Kidney (tissue), 14 donors: ENCODE results near the gene AP3B2. TPM values are rescaled to one million over a fixed set of nuclear protein-coding genes. Genes with fewer than 3 reads are reported as not detected.
"Not testable (repeated sequence)": the region's sequence is repeated elsewhere in the genome, so short reads cannot be mapped to it uniquely, and the experiment has no call there.

ENCODE experiments used
- DNase-seq, 5 donors: peaks; one replicate each; pipeline ENCODE4 v3.0.0-alpha.2; 2013 to 2020
- FAIRE-seq: peaks from 2 replicates; lab custom pipeline; 2012; peaks lifted over from hg19 to GRCh38; lab: Jason Lieb, UNC
- H3K27ac ChIP-seq, 2 donors: one replicate each; pipeline ENCODE4 v1.7.0; 2013; ENCODE audit warnings: low read depth in 2 of 2, low read length in 2 of 2, inconsistent platforms in 1 of 2
- H3K27me3 ChIP-seq: one replicate; pipeline ENCODE4 v1.7.1; 2013; ENCODE audit warnings: low read length, inconsistent platforms; ENCODE audit not compliant: control insufficient read depth, insufficient read depth
- H3K36me3 ChIP-seq, 3 donors: one replicate each; pipeline versions ENCODE4 v1.7.0 to v1.7.1; 2013; ENCODE audit warnings: low read length in 3 of 3, control low read depth in 1 of 3, inconsistent platforms in 1 of 3; ENCODE audit not compliant: insufficient read depth in 3 of 3, control insufficient read depth in 2 of 3
- H3K4me1 ChIP-seq, 3 donors: one replicate each; pipeline versions ENCODE4 v1.7.0 to v1.7.1; 2013; ENCODE audit warnings: low read length in 3 of 3, inconsistent platforms in 1 of 3, low read depth in 1 of 3; ENCODE audit not compliant: control insufficient read depth in 2 of 3, insufficient read depth in 2 of 3
- H3K4me3 ChIP-seq, 3 donors: one replicate each; pipeline versions ENCODE4 v1.7.0 to v1.8.1; 2013; ENCODE audit warnings: low read length in 3 of 3, control low read depth in 1 of 3, inconsistent platforms in 1 of 3
- H3K9ac ChIP-seq, 3 donors: one replicate each; pipeline versions ENCODE4 v1.7.0 to v1.7.1; 2013; ENCODE audit warnings: low read length in 3 of 3, control low read depth in 1 of 3, inconsistent platforms in 1 of 3
- H3K9me3 ChIP-seq, 3 donors: one replicate each; pipeline versions ENCODE4 v1.7.0 to v1.7.1; 2013; ENCODE audit warnings: low read length in 3 of 3, control low read depth in 1 of 3, inconsistent platforms in 1 of 3; ENCODE audit not compliant: control insufficient read depth in 2 of 3, insufficient read depth in 1 of 3
- CTCF ChIP-seq: IDR thresholded peaks from 3 replicates; pipeline ENCODE4 v1.5.1; 2012; ENCODE audit warnings: mild to moderate bottlenecking, moderate library complexity, borderline replicate concordance; ENCODE audit not compliant: insufficient read depth; ENCODE audit errors: extremely low read depth
- intact Hi-C: fragments of 100-400 bp; cut with DNase I; formaldehyde crosslinking; loops from one replicate; pipeline ENCODE4 v1.11.1; 2022
- polyA plus RNA-seq: library from polyadenylated mRNA; stranded (reverse); fragments of 350-450 nt; fragmentation: Illumina TruSeq; extraction: RNeasy Lipid Tissue Mini Kit (QIAGEN cat#74804); gene quantifications from one replicate; pipeline ENCODE4 v1.2.3, GENCODE V29; 2014; ENCODE audit warnings: low read depth, low replicate concordance; ENCODE audit not compliant: insufficient read depth
- total RNA-seq: library from RNA; stranded (reverse); fragmentation: NEBNext Ultra II Directional; extraction: Animal tissue kit (Norgen Biotek cat#: 25700); gene quantifications from one replicate; pipeline ENCODE4 v1.2.1, GENCODE V29; 2021
- donor health status: control.
- donor health status: control.
- donor health status: control.
- donor health status: control.
- donor health status: control.
- donor health status: DM: yes; HTN: yes; CAD: no.
- donor health status: Normal renal cell carcinoma (clear cell type).

The AP3B2 gene
- total and polyA plus RNA-seq, 2 donors from 2014 or later = 1.8 to 4.7 TPM

GRCh38 chr15:82712036-82712435, 2.4 kb upstream of the AP3B2 start:
- Histone ChIP-seq H3K9ac (no peak overlapping the region), H3K4me3 (no peak overlapping the region), H3K27ac (no peak overlapping the region), H3K4me1 (peaks cover 0 to 10% (median 0%) of the 10 kb centered on the region in 3 donors), H3K27me3 (no peaks in the 10 kb centered on the region), H3K36me3 (no peaks in the 10 kb centered on the region), H3K9me3 (no peaks in the 10 kb centered on the region)
- intact Hi-C loops = no loop called here
- FAIRE-seq = no peak
- no peak for DNase-seq
- no peak for TF ChIP-seq CTCF

GRCh38 chr15:82710926-82711490, 1.3 kb upstream of the AP3B2 start:
- H3K27ac ChIP-seq = no peak overlapping the region
- no peaks in the 10 kb centered on the region for H3K36me3 ChIP-seq
- intact Hi-C loops = no loop called here
- no peak overlapping the region for H3K4me3 ChIP-seq
- no peaks in the 10 kb centered on the region for H3K9me3 ChIP-seq
- no peak overlapping the region for H3K9ac ChIP-seq
- TF ChIP-seq CTCF = no peak
- FAIRE-seq (no peak), DNase-seq (no peak)
- no peaks in the 10 kb centered on the region for H3K27me3 ChIP-seq
- H3K4me1 ChIP-seq = peaks cover 0 to 10% (median 0%) of the 10 kb centered on the region in 3 donors

- TF ChIP-seq CTCF = no peak
- Histone ChIP-seq H3K36me3 (no peaks in the 10 kb centered on the region), H3K4me1 (peaks cover 0 to 10% (median 0%) of the 10 kb centered on the region in 3 donors), H3K27me3 (no peaks in the 10 kb centered on the region), H3K9me3 (no peaks in the 10 kb centered on the region), H3K9ac (no peak overlapping the region), H3K27ac (no peak overlapping the region), H3K4me3 (peak overlapping the region; percentile 33 to 58 (median 52))
- DNase-seq (no peak), FAIRE-seq (no peak)
- intact Hi-C loops = no loop called here
These were observed 507 bp upstream of the AP3B2 start for GRCh38 chr15:82710208-82710555.

GRCh38 chr15:82709081-82709420, 624 bp downstream of the AP3B2 start:
- Histone ChIP-seq H3K27ac (no peak overlapping the region), H3K36me3 (no peaks in the 10 kb centered on the region), H3K4me1 (peaks cover 0 to 10% (median 0%) of the 10 kb centered on the region in 3 donors), H3K9me3 (no peaks in the 10 kb centered on the region), H3K4me3 (peak overlapping the region in 2 of 3 donors; percentile 32 to 59), H3K9ac (no peak overlapping the region), H3K27me3 (no peaks in the 10 kb centered on the region)
- DNase-seq = peak in 1 of 5 donors; percentile 64
- no peak for TF ChIP-seq CTCF
- intact Hi-C loops = no loop called here
- FAIRE-seq = no peak

- FAIRE-seq, H3K4me3 ChIP-seq, H3K27ac ChIP-seq, intact Hi-C loops, H3K9me3 ChIP-seq, H3K27me3 ChIP-seq, H3K9ac ChIP-seq, DNase-seq, H3K36me3 ChIP-seq: not testable (repeated sequence)
- peaks cover 0 to 10% (median 0%) of the 10 kb centered on the region in 3 donors for H3K4me1 ChIP-seq
These were observed 3.8 kb downstream of the AP3B2 start for GRCh38 chr15:82705856-82706255.
